ENCODE data around the gene MYH7.

MYH7 gene

DNA sequence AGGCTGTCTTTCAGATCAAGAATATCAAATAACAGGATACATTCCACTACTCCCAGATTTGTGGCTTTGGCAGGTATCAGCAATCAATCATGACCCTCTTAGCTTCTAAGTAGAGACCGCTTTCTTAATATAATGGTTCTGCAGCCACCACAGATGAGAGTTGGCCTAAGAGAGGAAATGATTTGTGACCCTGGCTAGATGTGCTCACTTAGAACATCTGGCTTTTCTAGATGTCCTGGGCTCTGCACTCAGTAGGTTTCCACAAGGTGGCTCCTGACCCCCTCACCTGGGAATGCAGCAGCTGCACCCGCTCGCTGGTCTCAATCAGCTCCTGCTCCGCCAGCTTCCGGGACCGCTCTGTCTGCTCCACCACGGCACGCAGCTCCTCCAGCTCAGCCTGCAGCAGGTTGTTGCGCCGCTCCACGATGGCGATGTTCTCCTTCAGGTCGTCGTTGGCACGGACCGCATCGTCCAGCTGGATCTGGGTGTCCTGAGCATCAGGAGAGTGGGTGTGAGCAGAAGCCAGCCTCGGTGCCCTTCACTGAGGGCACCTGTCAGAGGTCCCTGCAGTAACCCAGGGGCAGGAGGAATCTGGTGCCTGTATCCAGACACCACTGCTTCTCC, 49.7 kb downstream of the MYH7 start:
- H3K4me3 ChIP-seq (IDR thresholded peaks at IDR 0.05; ENCODE audit: insufficient read depth, low read depth, low read length): no peak overlapping the region
- TF ChIP-seq CTCF (conservative IDR thresholded peaks at IDR 0.05; ENCODE audit: low read depth, low read length): no peak
- no peaks in the 10 kb centered on the region for H3K4me1 ChIP-seq (ENCODE audit: low read depth, poor library complexity, severe bottlenecking)
- no peaks in the 10 kb centered on the region for H3K79me2 ChIP-seq (ENCODE audit: insufficient read depth, low read depth)
- H3K9ac ChIP-seq: no peak overlapping the region
- H2AFZ ChIP-seq (ENCODE audit: low read depth): no peak overlapping the region
- H3K27ac ChIP-seq: no peak overlapping the region
- no peaks in the 10 kb centered on the region for H3K36me3 ChIP-seq (ENCODE audit: insufficient read depth)
- H3K4me2 ChIP-seq: no peak overlapping the region
- no peaks in the 10 kb centered on the region for H4K20me1 ChIP-seq (ENCODE audit: insufficient read depth)
- peaks cover 7% of the 10 kb centered on the region; the same call in 1 of the 2 replicates for H3K27me3 ChIP-seq (ENCODE audit: insufficient read depth, low read depth)

DNA sequence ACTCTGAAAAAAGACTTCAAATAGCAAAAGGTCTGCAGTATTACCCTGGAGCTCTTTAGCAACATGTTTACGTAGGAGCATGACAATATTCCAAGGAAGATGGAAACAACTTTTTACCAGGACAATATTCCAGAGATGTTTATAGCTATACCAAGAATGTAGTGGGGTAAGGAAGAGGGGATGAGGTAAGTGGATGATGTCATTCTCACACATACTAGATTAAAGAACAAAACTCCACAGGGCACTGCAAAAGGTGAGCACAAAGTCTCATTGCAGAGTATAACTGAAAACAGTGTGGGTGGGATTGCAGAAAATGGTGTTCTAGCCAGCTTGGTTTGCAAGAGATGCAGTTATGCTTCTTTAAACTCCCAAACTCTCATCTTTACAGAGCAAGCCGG, 50.2 kb downstream of the MYH7 start:
- no peaks in the 10 kb centered on the region for H4K20me1 ChIP-seq (ENCODE audit: insufficient read depth)
- peaks cover 7% of the 10 kb centered on the region; the same call in 1 of the 2 replicates for H3K27me3 ChIP-seq (ENCODE audit: insufficient read depth, low read depth)
- no peak overlapping the region for H3K4me2 ChIP-seq
- no peak overlapping the region for H2AFZ ChIP-seq (ENCODE audit: low read depth)
- no peaks in the 10 kb centered on the region for H3K4me1 ChIP-seq (ENCODE audit: low read depth, poor library complexity, severe bottlenecking)
- H3K79me2 ChIP-seq (ENCODE audit: insufficient read depth, low read depth): no peaks in the 10 kb centered on the region
- no peak overlapping the region for H3K9ac ChIP-seq
- TF ChIP-seq CTCF (conservative IDR thresholded peaks at IDR 0.05; ENCODE audit: low read depth, low read length): no peak
- no peaks in the 10 kb centered on the region for H3K36me3 ChIP-seq (ENCODE audit: insufficient read depth)
- H3K27ac ChIP-seq: no peak overlapping the region
- H3K4me3 ChIP-seq (IDR thresholded peaks at IDR 0.05; ENCODE audit: insufficient read depth, low read depth, low read length): no peak overlapping the region

DNA sequence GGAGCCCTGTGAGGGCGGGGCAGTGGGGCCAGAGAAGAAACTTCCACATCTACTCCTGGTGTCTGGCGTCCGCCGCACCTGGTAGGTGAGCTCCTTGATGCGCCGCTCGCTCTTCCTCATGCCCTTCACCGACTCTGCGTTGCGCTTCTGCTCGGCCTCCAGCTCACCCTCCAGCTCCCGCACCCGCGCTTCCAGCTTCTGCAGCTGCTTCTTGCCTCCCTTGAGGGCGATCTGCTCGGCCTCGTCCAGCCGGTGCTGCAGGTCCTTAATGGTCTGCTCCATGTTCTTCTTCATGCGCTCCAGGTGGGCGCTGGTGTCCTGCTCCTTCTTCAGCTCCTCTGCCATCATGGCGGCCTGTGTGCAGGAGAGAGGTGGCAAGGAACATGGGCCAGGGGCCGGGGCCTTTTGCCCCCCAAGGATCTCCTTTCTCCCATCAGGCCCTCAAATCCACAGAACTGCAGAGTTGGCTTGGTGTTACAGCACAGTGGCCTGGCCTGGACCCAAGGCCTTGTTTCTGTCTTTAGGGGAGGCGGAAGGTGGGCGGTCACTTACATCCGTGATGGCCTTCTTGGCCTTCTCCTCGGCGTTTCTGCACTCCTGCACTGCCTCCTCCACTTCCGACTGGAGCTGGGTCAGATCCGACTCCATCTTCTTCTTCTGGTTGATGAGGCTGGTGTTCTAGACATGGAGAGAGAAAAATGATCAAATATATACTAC, 50.9 kb downstream of the MYH7 start:
- no peak for TF ChIP-seq CTCF (conservative IDR thresholded peaks at IDR 0.05; ENCODE audit: low read depth, low read length)
- no peaks in the 10 kb centered on the region for H3K79me2 ChIP-seq (ENCODE audit: insufficient read depth, low read depth)
- peaks cover 7% of the 10 kb centered on the region; the same call in 1 of the 2 replicates for H3K27me3 ChIP-seq (ENCODE audit: insufficient read depth, low read depth)
- no peak overlapping the region for H3K4me3 ChIP-seq (IDR thresholded peaks at IDR 0.05; ENCODE audit: insufficient read depth, low read depth, low read length)
- no peak overlapping the region for H3K27ac ChIP-seq
- H3K36me3 ChIP-seq (ENCODE audit: insufficient read depth): no peaks in the 10 kb centered on the region
- no peaks in the 10 kb centered on the region for H3K4me1 ChIP-seq (ENCODE audit: low read depth, poor library complexity, severe bottlenecking)
- H3K9ac ChIP-seq: no peak overlapping the region
- no peaks in the 10 kb centered on the region for H4K20me1 ChIP-seq (ENCODE audit: insufficient read depth)
- no peak overlapping the region for H3K4me2 ChIP-seq
- no peak overlapping the region for H2AFZ ChIP-seq (ENCODE audit: low read depth)

GRCh38 chr14:23382731-23383440, 52.6 kb downstream of the MYH7 start:
- no peaks in the 10 kb centered on the region for H3K79me2 ChIP-seq (ENCODE audit: insufficient read depth, low read depth)
- no peak overlapping the region for H3K4me2 ChIP-seq

More at GRCh38 chr14:23382731-23383440, 52.6 kb downstream of the MYH7 start:
- Histone ChIP-seq H3K36me3 (ENCODE audit: insufficient read depth) (no peaks in the 10 kb centered on the region), H3K27ac (no peak overlapping the region), H2AFZ (ENCODE audit: low read depth) (no peak overlapping the region), H3K9ac (no peak overlapping the region), H3K4me1 (ENCODE audit: low read depth, poor library complexity, severe bottlenecking) (no peaks in the 10 kb centered on the region), H3K4me3 (IDR thresholded peaks at IDR 0.05; ENCODE audit: insufficient read depth, low read depth, low read length) (no peak overlapping the region), H3K27me3 (ENCODE audit: insufficient read depth, low read depth) (peaks cover 7% of the 10 kb centered on the region; the same call in 1 of the 2 replicates), H4K20me1 (ENCODE audit: insufficient read depth) (no peaks in the 10 kb centered on the region)
- no peak for TF ChIP-seq CTCF (conservative IDR thresholded peaks at IDR 0.05; ENCODE audit: low read depth, low read length)
